ENCODE results near the gene PTPRC. TPM values are rescaled to one million over a fixed set of nuclear protein-coding genes. Genes with fewer than 3 reads are reported as not detected.

Gene PTPRC
- total RNA-seq, 1 donor from 2014 or later = not detected

DNA sequence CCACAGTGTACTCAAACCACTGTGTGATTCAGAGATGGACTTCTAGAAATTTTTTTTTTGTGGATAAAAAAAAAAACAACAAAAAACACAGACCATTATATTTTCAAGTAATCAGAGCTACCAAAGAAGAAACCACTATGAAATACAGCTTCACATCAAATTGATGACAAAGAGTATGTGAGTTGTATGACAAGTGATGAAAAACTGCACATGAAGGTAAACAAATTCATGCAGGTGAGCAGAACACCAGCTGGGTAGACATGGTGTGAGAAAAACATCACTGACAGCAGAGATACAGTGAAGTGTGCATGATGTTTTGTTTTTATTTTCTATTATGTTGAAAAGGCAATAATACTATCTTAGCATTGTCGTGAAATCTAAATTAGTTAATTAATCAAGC lies 8.0 kb upstream of the PTPRC start:
- Mint-ChIP-seq H3K36me3 (no peaks in the 10 kb centered on the region), H3K27me3 (ENCODE audit: low read depth) (no peaks in the 10 kb centered on the region), H3K27ac (no peak overlapping the region), H3K9me3 (peaks cover 5% of the 10 kb centered on the region), H3K4me3 (no peak overlapping the region), H3K4me1 (no peaks in the 10 kb centered on the region)
- DNase-seq (ENCODE audit: low spot score in 2 of 2, unreplicated experiment in 2 of 2) = no peak
- TF ChIP-seq, protein P1, sequence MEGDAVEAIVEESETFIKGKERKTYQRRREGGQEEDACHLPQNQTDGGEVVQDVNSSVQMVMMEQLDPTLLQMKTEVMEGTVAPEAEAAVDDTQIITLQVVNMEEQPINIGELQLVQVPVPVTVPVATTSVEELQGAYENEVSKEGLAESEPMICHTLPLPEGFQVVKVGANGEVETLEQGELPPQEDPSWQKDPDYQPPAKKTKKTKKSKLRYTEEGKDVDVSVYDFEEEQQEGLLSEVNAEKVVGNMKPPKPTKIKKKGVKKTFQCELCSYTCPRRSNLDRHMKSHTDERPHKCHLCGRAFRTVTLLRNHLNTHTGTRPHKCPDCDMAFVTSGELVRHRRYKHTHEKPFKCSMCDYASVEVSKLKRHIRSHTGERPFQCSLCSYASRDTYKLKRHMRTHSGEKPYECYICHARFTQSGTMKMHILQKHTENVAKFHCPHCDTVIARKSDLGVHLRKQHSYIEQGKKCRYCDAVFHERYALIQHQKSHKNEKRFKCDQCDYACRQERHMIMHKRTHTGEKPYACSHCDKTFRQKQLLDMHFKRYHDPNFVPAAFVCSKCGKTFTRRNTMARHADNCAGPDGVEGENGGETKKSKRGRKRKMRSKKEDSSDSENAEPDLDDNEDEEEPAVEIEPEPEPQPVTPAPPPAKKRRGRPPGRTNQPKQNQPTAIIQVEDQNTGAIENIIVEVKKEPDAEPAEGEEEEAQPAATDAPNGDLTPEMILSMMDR (IDR thresholded peaks at IDR 0.05; ENCODE audit: unreplicated experiment) = no peak

DNA sequence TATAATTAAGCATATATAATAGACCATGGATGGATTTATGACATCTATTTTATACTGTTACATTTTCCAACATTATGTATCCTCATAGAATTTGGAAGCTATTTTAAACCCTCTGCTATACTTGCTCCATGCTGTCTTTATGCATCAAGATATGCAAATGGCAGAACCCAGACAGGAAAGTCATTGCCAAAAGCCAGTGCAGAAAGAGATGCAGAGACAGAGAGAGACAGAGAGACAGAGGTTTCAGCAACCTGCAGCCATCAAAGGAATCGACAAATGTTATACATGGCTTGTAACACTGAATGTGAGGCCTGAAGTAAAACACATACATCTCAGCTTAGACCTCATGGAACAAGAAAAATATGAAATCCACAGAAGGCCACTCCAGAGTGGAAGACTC lies 7.5 kb upstream of the PTPRC start:
- H3K4me1 Mint-ChIP-seq = no peaks in the 10 kb centered on the region
- peaks cover 5% of the 10 kb centered on the region for H3K9me3 Mint-ChIP-seq
- H3K4me3 Mint-ChIP-seq = no peak overlapping the region
- TF ChIP-seq, protein P1 (IDR thresholded peaks at IDR 0.05; ENCODE audit: unreplicated experiment) = no peak
- H3K27ac Mint-ChIP-seq = no peak overlapping the region
- H3K27me3 Mint-ChIP-seq (ENCODE audit: low read depth) = no peaks in the 10 kb centered on the region
- H3K36me3 Mint-ChIP-seq = no peaks in the 10 kb centered on the region
- no peak for DNase-seq (ENCODE audit: low spot score in 2 of 2, unreplicated experiment in 2 of 2)

DNA sequence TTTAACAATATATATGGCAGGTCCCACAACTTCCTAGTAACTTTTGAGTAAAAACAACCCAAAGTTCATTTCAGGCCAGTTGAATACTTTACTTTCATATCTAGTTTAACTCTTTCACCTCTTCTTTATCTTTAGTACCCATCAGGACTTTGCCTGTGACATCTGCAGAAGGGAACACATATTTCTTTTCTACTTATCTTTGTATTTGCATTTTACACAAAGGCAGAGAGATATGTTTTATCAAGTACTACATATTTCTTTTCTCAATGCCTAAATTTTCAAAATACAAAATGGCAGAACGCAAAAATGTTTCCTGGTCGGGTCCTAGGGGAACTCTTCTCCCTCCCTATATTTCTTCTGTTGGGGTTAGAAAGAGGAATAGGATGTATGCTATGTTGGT lies 6.8 kb upstream of the PTPRC start:
- H3K9me3 Mint-ChIP-seq = peaks cover 5% of the 10 kb centered on the region
- H3K4me3 Mint-ChIP-seq = no peak overlapping the region
- no peaks in the 10 kb centered on the region for H3K36me3 Mint-ChIP-seq
- no peaks in the 10 kb centered on the region for H3K27me3 Mint-ChIP-seq (ENCODE audit: low read depth)
- no peak overlapping the region for H3K27ac Mint-ChIP-seq
- TF ChIP-seq, protein P1 (IDR thresholded peaks at IDR 0.05; ENCODE audit: unreplicated experiment) = no peak
- H3K4me1 Mint-ChIP-seq = no peaks in the 10 kb centered on the region
- no peak for DNase-seq (ENCODE audit: low spot score in 2 of 2, unreplicated experiment in 2 of 2)

DNA sequence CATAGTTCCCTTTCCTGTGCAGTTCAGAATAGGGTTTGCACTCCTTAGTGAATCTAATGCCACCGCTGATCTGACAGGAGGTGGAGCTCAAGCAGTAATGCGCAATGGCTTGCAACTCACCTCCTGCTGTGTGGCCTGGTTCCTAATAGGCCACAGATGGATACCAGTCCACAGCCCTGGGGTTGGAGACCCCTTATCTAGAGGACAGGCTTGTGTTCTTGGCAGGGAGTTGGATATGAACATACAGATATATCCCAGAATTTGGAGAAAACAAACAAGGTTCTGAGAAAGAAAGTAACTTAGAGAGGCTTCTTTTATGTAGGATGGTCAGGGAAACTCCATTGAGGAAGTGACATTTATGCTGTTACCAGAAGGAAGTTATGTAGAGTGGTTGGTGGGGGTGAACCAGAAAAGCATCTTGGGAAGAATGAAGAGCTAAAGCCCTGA lies 5.1 kb upstream of the PTPRC start:
- no peak for DNase-seq (ENCODE audit: low spot score in 2 of 2, unreplicated experiment in 2 of 2)
- Mint-ChIP-seq H3K9me3 (peaks cover 5% of the 10 kb centered on the region), H3K4me1 (no peaks in the 10 kb centered on the region), H3K4me3 (no peak overlapping the region), H3K27ac (no peak overlapping the region), H3K36me3 (no peaks in the 10 kb centered on the region), H3K27me3 (ENCODE audit: low read depth) (no peaks in the 10 kb centered on the region)
- TF ChIP-seq, protein P1 (IDR thresholded peaks at IDR 0.05; ENCODE audit: unreplicated experiment) = no peak

DNA sequence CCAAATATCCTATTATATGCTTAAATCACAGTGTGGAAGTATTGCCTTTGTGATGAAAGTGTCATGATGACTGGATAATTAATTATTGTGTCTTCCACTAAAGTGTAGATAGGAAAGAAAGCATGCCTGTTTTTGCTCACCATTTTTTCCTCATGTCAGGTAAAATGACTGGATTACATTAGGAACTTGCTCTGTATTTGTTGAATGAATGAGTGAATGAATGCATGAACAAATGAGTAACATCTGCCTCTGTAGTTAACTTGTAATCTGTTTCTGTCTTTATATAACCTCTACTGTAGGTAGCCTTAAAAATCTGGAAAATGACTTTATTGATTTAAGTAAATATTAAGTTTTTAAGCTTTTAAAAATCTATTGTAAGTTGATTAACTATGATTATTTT lies 2.9 kb upstream of the PTPRC start:
- peaks cover 5% of the 10 kb centered on the region for H3K9me3 Mint-ChIP-seq
- H3K4me1 Mint-ChIP-seq = no peaks in the 10 kb centered on the region
- no peaks in the 10 kb centered on the region for H3K27me3 Mint-ChIP-seq (ENCODE audit: low read depth)
- DNase-seq (ENCODE audit: low spot score in 2 of 2, unreplicated experiment in 2 of 2) = no peak
- no peaks in the 10 kb centered on the region for H3K36me3 Mint-ChIP-seq
- no peak overlapping the region for H3K4me3 Mint-ChIP-seq
- TF ChIP-seq, protein P1 (IDR thresholded peaks at IDR 0.05; ENCODE audit: unreplicated experiment) = no peak
- no peak overlapping the region for H3K27ac Mint-ChIP-seq

DNA sequence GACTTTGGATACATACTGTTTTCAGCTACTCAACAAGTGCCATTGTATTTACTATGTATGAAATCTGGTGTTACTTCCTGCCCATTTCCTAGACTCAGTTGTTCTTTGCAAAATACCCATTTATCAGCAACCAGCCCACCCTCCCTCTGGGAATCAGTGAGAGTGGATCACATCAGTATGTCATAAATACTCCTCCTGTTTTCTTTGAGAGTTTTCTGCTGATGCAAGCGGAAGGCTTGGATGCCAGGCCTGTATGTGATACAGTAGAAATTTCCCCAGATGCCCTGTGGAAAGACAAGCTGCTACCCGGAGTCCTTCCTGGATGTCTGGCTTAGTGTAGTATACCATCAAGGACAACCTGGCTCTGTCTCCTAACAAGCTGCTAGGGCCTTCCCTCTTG lies 2.4 kb upstream of the PTPRC start:
- Mint-ChIP-seq H3K4me1 (no peaks in the 10 kb centered on the region), H3K36me3 (no peaks in the 10 kb centered on the region), H3K27me3 (ENCODE audit: low read depth) (no peaks in the 10 kb centered on the region), H3K9me3 (peaks cover 5% of the 10 kb centered on the region), H3K27ac (no peak overlapping the region), H3K4me3 (no peak overlapping the region)
- TF ChIP-seq, protein P1 (IDR thresholded peaks at IDR 0.05; ENCODE audit: unreplicated experiment) = no peak
- DNase-seq (ENCODE audit: low spot score in 2 of 2, unreplicated experiment in 2 of 2) = no peak
